GM12875 (cell line): ENCODE measurements around the gene APOA1.

ENCODE experiments used
- H3K4me3 ChIP-seq: one replicate; pipeline ENCODE4 v1.5.1; 2011; ENCODE audit warnings: low read depth, low read length, control low read depth
- CTCF ChIP-seq: IDR thresholded peaks from 2 replicates; pipeline ENCODE4 v1.5.1; 2011; ENCODE audit warnings: low read depth, mild to moderate bottlenecking, control low read depth, inconsistent platforms, low read length, moderate library complexity, borderline replicate concordance; ENCODE audit not compliant: insufficient read depth

The APOA1 gene

GRCh38 chr11:116875194-116875593 lies 37.8 kb upstream of the APOA1 start:
- no peak for TF ChIP-seq CTCF
- H3K4me3 ChIP-seq = no peak overlapping the region

GRCh38 chr11:116874251-116874650 lies 36.8 kb upstream of the APOA1 start:
- H3K4me3 ChIP-seq = no peak overlapping the region
- TF ChIP-seq CTCF = no peak

- no peak overlapping the region for H3K4me3 ChIP-seq
- TF ChIP-seq CTCF = no peak
Measured at GRCh38 chr11:116873381-116873780, 36.0 kb upstream of the APOA1 start.

GRCh38 chr11:116871248-116871647 lies 33.8 kb upstream of the APOA1 start:
- TF ChIP-seq CTCF = no peak

GRCh38 chr11:116870054-116870453 lies 32.6 kb upstream of the APOA1 start:
- TF ChIP-seq CTCF = no peak
- H3K4me3 ChIP-seq = no peak overlapping the region

More at GRCh38 chr11:116871248-116871647, 33.8 kb upstream of the APOA1 start:
- H3K4me3 ChIP-seq = no peak overlapping the region

- H3K4me3 ChIP-seq = no peak overlapping the region
- no peak for TF ChIP-seq CTCF
Measured at GRCh38 chr11:116869610-116870009, 32.2 kb upstream of the APOA1 start.

- no peak for TF ChIP-seq CTCF
Measured at GRCh38 chr11:116868066-116868465, 30.6 kb upstream of the APOA1 start.

More at GRCh38 chr11:116868066-116868465, 30.6 kb upstream of the APOA1 start:
- no peak overlapping the region for H3K4me3 ChIP-seq
